Chondrocyte (in vitro differentiated cells): Measurements from ENCODE around the gene TMEM18. TPM values are rescaled to one million over a fixed set of nuclear protein-coding genes. Genes with fewer than 3 reads are reported as not detected.

Experiments used
- DNase-seq: peaks from one replicate; pipeline ENCODE4 v3.0.0; 2021; ENCODE audit warnings: mixed read lengths, low spot score
- H3K27ac Mint-ChIP-seq: one replicate; pipeline ENCODE4 v1.8.0; 2021; ENCODE audit warnings: mild to moderate bottlenecking, moderate library complexity, mixed read lengths; ENCODE audit not compliant: unreplicated experiment
- H3K27me3 Mint-ChIP-seq: 2 replicates; pipeline ENCODE4 v1.8.0; 2021; ENCODE audit warnings: low read depth, mixed read lengths
- H3K36me3 Mint-ChIP-seq: 2 replicates; pipeline ENCODE4 v1.8.0; 2021; ENCODE audit warnings: low read depth, mixed read lengths
- H3K4me1 Mint-ChIP-seq: 2 replicates; pipeline ENCODE4 v1.8.0; 2021; ENCODE audit warnings: low read depth, mild to moderate bottlenecking, mixed read lengths
- H3K4me3 Mint-ChIP-seq: one replicate; pipeline ENCODE4 v1.8.0; 2021; ENCODE audit warnings: mild to moderate bottlenecking, moderate library complexity, mixed read lengths; ENCODE audit not compliant: unreplicated experiment
- H3K9me3 Mint-ChIP-seq: 2 replicates; pipeline ENCODE4 v1.8.0; 2021; ENCODE audit warnings: low read depth, mixed read lengths
- CTCF ChIP-seq: fragments of 200-600 bp; sonication (generic); IDR thresholded peaks from 2 replicates; pipeline ENCODE4 v1.5.0; 2021; ENCODE audit warnings: antibody characterized with exemption, mild to moderate bottlenecking, moderate library complexity
- long read RNA-seq: library from polyadenylated mRNA; stranded (forward); transcript quantifications from one replicate; pipeline ENCODE4 v2.0.0, GENCODE V29; 2021
- total RNA-seq: library from RNA; stranded (reverse); gene quantifications from 3 replicates; pipeline ENCODE4 v1.2.1, GENCODE V29; 2021

The TMEM18 gene
- total RNA-seq: 25.5 to 33.9 TPM (median 28.8 TPM) in 3 replicates
- long read RNA-seq, transcript TMEM18-201 (5 exons, 2,762 nt): major isoform, 30 of 45 reads
- long read RNA-seq, partial matches to known transcripts: 0 of 45 reads
- long read RNA-seq, other reads (novel, unspliced or antisense): 9 of 45 reads

- peaks cover 56% of the 10 kb centered on the region for H3K4me1 Mint-ChIP-seq
- peak within 1 kb of the TSS; percentile 93 for H3K4me3 Mint-ChIP-seq
- H3K9me3 Mint-ChIP-seq: no peaks in the 10 kb centered on the region
- no peaks in the 10 kb centered on the region for H3K36me3 Mint-ChIP-seq
- H3K27me3 Mint-ChIP-seq: no peaks in the 10 kb centered on the region
- peak within 1 kb of the TSS; percentile 99 for H3K27ac Mint-ChIP-seq
- no peak for DNase-seq
- peak; percentile 67 for TF ChIP-seq CTCF
These were observed at the start of gene TMEM18 for GRCh38 chr2:677056-677958. TMEM18 (minus strand) TSS chr2:677406; CDS start chr2:677345, 61 bp downstream.

GRCh38 chr2:726169-726568 is 49.0 kb upstream of the TMEM18 start:
- Mint-ChIP-seq H3K4me3 (no peak overlapping the region), H3K36me3 (no peaks in the 10 kb centered on the region), H3K27me3 (peaks cover 16% of the 10 kb centered on the region), H3K4me1 (no peaks in the 10 kb centered on the region), H3K27ac (no peak overlapping the region), H3K9me3 (no peaks in the 10 kb centered on the region)
- no peak for DNase-seq
- TF ChIP-seq CTCF: no peak

DNA sequence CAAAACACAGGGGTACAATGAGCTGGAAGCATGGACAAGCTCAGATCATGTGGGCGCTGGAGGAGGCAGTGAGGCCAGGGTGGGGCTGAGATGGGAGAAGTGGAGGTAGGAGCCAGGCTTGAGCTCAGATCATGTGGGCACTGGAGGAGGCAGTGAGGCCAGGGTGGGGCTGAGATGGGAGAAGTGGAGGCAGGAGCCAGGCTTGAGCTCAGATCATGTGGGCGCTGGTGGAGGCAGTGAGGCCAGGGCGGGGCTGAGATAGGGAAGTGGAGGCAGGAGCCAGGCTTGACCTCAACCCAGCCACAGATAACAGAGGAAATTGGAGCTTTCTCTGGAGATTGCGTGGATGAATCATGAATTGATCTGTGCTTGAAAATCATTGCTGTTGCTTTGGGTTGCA is 48.3 kb upstream of the TMEM18 start:
- TF ChIP-seq CTCF: no peak
- H3K4me3 Mint-ChIP-seq: no peak overlapping the region
- no peak for DNase-seq
- no peaks in the 10 kb centered on the region for H3K4me1 Mint-ChIP-seq
- H3K27ac Mint-ChIP-seq: no peak overlapping the region
- peaks cover 16% of the 10 kb centered on the region for H3K27me3 Mint-ChIP-seq
- no peaks in the 10 kb centered on the region for H3K36me3 Mint-ChIP-seq
- no peaks in the 10 kb centered on the region for H3K9me3 Mint-ChIP-seq

GRCh38 chr2:723761-724160 is 46.6 kb upstream of the TMEM18 start:
- Mint-ChIP-seq H3K27me3 (peaks cover 23% of the 10 kb centered on the region), H3K4me1 (no peaks in the 10 kb centered on the region)

More at GRCh38 chr2:723761-724160, 46.6 kb upstream of the TMEM18 start:
- Mint-ChIP-seq H3K4me3 (no peak overlapping the region), H3K27ac (no peak overlapping the region), H3K9me3 (no peaks in the 10 kb centered on the region), H3K36me3 (no peaks in the 10 kb centered on the region)
- no peak for DNase-seq
- no peak for TF ChIP-seq CTCF
